B cell (primary cell): ENCODE measurements around the gene DNAJB5.

Experiments
- CTCF ChIP-seq: fragments of 200-600 bp; IDR thresholded peaks from one replicate; pipeline ENCODE4 v1.8.0; 2022; ENCODE audit warnings: antibody characterized with exemption, mild to moderate bottlenecking
- EZH2 ChIP-seq: IDR thresholded peaks from 2 replicates; pipeline ENCODE4 v1.6.1; 2012; ENCODE audit warnings: borderline replicate concordance, low read depth, mild to moderate bottlenecking, moderate library complexity, low read length; ENCODE audit not compliant: insufficient read depth, poor library complexity, severe bottlenecking

GRCh38 chr9:34958411-34958982 is 31.0 kb upstream of the DNAJB5 start:
- TF ChIP-seq CTCF (no peak), EZH2 (no peak)
